HG02642 (cell line): ENCODE measurements around the gene SCUBE3.

Experiments
- ATAC-seq: cut with Tn5 transposase; IDR thresholded peaks from one replicate; pipeline ENCODE4 v1.9.1; 2021; ENCODE audit warnings: mild to moderate bottlenecking; ENCODE audit not compliant: unreplicated experiment, poor library complexity

SCUBE3 gene

DNA sequence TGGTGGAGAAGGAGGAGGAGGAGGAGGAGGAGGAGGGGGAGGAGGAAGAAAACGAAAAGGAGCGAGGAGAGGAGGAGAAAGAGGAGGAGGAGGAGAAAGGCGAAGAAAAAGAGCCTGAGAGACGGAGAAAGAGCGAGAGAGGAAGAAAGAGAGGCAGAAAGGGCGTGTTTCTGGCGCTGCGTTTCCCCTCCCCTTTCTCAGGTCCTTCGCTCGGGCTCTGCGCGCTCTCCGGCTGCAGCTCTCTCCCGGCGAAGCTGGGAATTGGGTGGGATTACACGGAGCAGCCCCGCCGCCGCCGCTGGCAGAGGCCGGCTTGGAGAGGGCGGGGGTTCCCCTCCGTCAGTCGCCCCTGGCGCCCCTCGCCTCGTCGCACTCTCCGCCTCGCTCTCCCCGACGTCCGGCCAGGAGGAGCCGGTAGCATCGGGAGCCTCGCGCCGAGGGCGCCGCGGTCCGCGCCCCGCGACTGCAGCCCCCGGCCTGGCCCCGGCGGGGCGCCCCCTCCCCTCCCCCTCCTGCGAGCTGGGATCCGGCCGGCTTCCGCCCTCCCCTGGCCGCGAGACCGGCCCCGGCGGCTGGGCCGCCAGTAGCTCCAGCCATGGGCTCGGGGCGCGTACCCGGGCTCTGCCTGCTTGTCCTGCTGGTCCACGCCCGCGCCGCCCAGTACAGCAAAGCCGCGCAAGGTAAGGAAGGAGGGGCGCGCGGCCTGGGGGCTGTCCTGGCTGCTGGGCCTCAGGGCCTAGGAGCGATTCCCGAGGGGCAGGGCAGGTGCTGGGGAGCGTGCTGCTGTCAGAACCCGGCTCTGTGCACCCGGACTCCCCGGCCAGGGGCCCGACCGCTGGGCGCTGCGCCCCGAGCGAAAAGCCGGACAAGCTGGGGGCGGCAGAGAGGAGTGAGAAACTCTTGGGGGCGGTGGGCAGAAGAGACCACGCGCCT, at the start of gene SCUBE3:
TSS of gene SCUBE3 (plus strand) at position 133 of the 933 bp plus-strand sequence. CDS start at position 596, 463 bp downstream.
- ATAC-seq: no peak

DNA sequence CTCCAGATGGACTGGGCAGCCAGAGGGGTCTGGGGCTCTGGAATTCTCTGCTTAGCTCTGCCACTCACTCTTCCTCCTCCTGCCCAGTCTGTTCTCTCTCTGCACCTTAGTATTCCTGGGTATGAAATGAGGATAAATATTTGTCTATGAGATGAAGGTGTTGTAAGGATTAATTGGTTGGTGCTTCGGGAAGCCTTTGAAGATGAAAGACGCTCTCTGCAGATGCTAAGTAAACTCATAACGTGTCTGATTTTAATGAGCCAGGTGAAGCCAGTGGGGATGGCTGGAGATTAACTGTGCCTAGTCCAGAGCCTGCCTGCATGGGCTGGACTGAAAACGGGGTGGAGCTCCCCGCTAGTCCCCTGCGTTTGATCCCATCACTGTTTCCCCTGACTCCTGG, 49.5 kb upstream of the SCUBE3 start:
- no peak for ATAC-seq

DNA sequence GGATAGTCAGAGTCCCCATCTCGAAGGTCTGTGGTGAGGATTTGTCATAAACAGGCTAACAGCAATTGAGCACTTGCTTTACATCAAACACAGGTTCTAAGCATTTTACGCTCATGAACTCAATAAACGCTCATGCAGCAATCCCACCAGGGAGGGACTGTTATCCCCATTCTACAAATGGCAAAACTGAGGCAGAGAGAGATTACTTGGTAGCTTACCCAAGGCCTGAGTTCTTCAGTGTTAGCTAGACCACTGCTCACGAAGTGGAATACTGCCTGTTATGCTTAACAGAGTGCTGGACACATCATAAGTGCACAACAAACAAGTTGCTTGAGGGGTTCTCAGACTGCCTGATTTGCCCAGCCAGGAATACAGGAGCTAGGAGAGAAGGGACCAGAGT, 48.9 kb upstream of the SCUBE3 start:
- ATAC-seq: no peak

DNA sequence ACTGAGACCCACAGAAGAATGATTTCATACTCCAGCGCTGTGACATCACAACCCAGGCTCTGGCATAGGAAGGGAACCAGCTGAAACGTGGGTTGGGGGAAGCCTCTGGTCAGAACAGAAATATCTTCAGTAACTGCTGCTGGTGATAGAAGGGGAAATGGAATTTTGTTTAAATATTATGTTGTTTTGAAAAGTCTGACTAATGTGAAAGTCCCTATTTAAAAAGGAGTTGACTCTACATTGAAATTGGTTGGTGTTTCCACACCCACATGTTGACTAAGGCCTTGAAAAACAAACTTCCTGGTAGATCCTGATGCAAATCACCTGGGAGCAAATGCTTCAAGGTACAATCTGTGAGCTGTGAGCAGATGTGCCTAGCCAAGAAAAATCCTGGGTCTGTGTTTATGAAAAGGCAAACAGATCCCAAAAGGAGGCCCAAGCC, 48.1 kb upstream of the SCUBE3 start:
- ATAC-seq: no peak

DNA sequence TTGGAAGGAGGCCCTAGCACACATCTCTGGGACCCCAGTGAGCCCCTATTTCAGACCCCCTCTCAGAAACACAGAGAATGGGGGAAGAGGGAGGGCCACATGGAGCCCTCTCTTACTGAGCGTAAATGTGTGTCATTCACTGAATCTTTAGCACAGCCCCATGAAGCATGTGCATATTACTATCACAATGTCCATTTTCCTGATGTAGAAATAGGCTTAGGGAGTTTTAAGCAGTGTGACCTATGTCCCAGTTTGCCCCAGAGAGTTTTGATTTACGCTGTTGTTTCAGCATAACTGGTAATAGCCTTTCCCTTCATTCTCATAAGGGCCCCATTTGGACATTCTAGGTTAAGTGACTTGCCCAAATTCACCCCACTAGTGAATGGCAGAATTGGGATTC, 47.6 kb upstream of the SCUBE3 start:
- no peak for ATAC-seq

DNA sequence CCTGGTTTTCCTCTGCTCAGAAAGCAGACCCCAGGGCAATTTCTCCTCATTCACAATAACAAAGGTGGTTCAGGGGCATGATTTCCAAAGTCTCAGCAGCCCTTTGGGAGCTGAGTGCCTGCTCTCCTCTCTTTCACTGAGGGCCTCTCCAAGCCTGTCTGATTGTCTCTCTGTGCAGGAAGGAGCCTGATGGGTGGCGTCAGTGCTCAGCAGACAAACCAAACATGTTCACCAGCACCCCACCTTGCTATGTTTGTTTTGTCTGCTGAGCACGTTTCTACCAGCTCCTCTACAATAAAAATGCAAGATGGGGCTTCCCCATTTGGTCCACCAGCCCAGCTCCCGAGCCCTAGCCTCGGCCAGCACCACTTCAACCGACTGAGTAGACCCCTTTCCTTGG, 47.2 kb upstream of the SCUBE3 start:
- no peak for ATAC-seq

DNA sequence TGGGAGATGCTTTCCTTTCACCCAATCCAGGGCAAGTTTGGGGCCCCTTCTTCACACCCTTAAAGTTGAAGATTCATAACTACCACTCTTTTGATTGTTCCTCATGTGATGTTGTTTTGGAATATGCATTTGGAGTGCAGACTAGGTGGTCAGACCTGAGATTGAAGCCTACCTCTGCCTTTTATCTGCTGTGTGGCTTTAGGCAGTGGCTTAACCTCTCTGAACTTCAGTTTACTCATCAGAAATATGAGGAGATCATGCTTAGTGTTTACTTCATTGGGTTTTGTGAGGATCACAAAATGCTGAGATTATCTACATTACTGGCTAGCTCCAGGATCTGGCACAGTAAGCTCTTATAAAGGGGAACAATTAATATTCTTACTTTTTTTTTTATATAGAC, 46.3 kb upstream of the SCUBE3 start:
- ATAC-seq: no peak

DNA sequence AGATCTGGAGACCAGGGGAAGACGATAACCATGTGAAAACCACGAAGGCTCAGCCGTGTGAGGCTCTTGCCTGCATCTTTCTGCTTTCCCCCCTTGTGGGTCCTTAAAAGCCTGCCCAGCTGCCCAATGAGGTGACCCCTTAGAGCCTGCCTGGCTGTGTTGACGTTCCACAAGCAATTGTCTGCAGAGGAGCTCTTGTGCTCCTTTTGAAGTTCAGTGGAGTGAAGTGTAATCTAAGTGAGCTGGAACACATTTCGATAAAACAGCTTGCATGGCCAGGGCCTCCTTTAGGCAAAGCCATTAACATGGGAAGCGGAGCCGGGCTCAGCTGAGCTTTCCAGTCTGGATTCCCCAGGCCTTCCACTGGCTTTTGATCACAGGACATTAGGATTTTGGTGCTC, 45.3 kb upstream of the SCUBE3 start:
- no peak for ATAC-seq

DNA sequence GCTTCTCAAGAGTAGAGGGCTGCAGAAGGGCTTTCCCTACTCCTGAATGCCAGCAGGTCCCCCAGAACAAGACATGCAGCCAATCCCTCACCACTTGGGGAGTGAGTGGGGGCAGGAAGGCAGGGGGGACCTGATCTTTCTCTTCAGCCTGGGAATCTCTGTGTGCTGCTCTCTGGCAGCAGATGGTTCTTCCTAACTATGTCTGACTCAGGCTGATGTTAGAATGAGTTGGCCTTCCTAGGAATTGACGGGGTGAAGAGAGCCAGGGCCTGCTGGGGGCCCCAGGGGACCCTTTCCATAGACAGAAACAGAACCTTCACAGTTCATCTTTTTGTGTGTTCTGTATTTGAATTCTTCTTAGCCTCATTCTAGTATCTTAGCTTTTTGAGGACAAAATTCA, 43.6 kb upstream of the SCUBE3 start:
- no peak for ATAC-seq

DNA sequence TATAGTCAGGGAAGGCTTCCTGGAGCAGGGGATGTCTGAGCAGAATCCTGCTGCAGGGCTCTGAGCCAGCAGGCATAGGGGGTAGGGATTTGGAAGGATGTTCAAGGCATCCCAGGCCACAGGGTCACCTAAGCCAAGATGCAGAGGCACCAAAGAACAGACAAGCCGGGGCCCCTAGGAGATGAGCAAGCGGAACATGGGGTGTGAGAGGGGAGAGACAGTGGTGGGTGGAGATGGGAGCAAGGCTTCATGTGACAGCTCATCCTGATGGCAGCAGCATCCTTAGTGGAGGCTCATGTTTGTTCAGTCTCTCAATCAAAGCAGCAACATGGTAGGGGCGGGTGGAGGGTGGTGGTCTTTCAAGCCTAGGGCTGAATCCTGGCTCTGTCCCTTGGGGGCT, 42.9 kb upstream of the SCUBE3 start:
- no peak for ATAC-seq

DNA sequence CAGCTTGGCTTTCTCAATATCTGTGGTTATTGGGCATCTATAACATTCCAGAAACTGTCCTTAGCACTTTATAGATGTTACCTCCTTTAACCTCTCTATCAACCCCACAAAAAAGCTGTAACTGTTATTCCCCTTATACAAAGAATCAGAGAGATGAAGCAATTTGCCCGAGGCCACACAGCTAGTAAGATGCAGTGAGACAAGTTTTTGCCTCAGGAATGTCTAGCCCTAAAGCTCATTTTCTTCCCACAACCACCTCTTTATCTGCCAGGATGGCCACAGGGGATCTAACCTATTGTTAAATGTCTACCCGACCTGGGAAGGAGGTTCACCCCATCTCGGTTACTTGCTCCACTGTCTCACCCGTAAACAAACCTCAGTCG, 40.7 kb upstream of the SCUBE3 start:
- no peak for ATAC-seq

DNA sequence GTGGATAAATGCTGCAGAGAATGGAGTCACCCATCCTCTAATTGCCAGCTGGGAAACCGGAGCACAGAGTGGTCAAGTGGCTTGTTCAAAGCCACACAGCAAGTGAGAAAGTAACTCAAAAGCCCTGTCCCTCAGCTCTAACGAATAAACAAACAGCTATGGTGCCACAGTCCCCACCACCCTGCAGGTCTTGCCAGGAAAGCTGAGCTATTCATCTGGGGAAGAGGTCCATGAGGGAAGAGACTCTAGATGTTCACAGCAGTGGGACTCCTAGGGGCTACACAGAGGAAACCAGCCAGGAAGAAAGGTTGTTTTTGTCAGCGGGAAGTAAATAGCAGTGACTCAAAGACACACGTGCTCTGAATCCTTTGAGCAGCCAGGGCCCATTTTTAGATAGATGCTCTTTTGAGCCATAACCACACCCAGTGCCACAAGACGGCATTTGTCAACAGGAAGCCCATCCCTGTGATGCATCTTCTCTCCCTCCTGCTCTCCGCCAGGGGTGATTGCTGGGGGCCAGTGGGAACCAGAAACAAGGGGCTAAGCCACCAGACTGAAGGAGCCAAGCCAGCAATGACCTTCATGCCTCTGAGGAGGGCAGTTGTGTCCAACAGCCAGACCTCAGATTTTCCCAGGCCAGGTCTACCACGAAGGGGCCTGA, 40.2 kb upstream of the SCUBE3 start:
- no peak for ATAC-seq

DNA sequence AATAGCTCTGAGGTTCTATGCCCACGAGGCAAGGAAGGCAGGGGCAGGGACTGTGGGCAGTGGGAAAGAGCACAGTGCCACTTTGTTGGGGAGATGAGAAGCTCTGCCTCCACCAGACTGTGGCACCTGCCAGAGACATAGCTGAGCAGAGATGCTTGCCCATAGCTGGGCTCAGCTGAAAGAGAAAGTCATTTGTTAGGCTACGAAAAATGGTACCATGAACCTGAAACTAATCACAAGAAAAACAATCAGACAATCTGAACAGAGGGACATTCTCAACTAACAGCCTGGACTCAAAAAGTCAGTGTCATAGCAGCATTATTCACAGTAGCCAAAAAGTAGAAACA, 39.7 kb upstream of the SCUBE3 start:
- ATAC-seq: no peak

DNA sequence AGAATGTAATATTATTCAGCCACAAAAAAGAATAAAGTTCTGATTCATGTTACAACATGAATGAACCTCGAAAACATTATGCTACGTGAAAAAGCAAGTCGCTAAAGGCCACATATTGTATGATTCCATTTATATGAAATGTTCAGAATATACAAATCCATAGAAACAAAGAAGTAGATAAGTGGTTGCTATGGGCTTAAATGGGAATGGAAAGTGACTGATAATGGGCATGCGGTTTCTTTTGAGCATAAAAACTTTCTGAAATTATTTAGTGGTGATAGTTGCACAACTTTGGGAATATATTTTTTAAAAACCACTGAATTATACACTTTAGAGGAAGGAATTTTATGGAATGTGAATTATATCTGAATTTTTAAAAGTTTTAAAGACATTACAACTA, 39.3 kb upstream of the SCUBE3 start:
- ATAC-seq: no peak

DNA sequence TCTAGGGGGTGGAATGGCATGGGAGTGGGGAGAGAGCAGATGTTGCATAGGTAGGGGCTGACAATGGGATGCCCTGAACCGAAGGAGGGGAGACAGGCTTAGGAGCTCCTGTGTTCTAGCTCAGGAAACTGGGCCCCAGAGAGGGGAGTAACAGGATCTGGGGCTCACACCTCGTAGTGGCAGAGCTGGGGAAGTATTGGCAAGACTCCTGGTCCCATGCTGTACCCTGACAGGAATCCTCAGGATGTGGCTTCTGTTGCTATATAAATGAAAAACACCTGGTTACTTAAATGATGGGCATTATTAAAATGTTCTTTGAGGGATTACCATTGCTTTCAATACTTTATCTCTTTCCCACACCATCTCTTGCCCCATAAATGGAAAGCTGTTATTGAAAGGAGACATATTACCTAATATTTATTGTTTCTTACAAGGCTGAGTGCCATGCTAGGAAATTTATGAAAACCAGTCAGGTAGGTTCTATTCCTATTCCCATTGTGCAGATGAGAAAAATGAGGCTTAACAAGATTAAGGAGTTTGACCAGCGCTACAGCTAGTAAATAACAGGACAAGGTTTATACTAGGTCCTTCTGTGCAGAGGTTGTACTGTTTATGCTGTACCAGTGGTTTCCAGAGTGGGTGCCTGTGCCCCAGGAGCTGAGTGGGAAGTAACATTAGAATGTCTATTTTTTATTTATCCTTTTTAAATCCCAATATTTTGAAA, 37.3 kb upstream of the SCUBE3 start:
- ATAC-seq: no peak

DNA sequence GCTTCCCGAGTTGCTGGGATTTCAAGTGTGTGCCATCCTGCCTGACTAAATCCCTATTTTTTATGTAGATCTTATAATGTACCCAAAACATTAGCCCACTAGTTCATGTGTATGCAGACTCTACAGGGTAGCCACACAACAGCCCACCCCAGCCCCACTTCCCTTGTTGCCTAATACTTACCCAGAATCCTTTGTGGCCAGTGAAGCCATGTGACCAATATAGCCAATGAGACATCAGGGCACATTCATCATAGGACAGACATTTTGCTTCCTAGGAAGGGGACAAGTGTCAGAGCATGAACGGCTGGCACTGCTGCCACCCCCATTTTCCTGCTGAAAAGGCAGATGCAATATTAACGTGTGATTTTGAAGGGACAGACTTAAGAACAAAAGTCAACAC, 36.6 kb upstream of the SCUBE3 start:
- no peak for ATAC-seq

DNA sequence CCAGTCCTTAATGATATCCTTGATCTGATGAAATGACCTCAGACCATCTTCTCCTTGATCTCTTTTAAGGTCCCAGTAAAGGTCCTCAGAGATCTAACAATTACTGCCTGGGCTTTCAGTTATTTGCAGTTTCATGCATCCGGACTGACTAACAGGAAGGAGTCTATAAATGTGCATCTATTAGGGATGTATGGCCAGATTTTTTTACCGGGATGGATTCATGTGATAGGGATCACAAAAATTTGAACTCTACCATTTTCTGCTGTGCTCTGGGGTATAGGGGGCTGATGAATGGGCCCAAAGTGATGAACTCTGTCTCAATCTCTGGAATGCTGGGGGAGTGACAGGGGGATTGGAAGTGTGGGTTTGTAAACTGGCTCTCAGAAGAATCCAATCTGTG, 36.2 kb upstream of the SCUBE3 start:
- ATAC-seq: no peak

DNA sequence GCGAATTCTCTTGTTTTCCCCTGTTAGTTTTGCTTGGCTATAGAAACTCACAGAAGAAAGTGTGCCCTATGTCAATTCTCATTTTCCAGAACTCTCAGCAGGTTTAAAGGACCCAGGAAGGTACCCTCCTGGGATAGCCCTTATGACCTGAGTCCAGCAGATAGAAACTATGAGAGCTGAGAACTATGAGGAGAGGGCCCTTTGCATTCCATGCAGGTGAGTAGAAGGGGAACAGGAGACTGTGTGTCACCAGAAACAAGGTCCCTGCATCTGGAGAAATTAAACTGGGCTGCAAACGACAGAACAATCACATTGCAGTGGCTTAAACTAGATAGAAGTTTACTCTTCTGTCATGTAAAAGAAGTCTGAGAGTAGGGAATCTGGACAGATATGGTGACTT, 35.7 kb upstream of the SCUBE3 start:
- no peak for ATAC-seq

DNA sequence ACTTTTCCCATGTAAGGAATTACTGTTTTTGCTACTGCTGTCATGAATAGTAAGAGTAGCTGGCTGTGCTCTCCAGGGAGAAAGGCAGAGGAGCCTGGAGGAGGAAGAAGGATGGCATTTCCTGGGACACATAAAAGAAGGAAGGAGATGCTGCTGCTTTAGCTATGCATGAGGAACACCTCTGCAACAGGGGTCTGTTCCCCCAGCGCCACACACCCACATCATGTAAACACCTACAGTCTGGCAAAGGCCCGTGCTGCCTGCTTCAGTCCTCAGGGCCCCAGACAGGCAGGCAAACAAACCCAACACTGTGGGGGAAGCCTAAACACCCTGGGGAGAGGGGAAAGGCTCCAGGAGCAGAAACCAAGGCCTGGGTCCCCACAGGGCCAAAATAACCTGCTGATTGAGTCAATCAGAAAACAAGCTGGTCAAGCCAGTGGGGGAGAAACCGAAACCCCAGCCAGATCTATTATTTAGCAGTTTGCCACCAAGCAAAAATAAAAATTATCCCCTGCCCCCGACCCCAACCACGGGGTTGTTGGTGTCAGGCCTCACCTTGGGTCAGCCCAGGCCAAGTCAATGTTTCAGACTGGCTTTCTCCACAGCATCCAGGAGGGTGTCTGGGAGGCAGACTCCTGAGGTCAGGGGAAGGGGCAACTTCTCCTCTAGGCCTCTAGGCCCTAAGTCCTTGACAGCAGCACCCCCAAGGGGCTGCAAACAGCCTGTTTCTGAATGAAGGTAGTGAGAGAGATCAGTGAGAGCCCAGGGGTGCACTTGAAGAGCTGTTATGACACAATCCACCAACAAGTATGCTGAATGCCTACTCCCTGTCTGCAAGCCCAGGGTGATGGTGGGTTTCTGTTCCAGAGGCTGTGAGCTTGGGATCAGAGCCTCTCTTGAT, 34.6 kb upstream of the SCUBE3 start:
- ATAC-seq: no peak

DNA sequence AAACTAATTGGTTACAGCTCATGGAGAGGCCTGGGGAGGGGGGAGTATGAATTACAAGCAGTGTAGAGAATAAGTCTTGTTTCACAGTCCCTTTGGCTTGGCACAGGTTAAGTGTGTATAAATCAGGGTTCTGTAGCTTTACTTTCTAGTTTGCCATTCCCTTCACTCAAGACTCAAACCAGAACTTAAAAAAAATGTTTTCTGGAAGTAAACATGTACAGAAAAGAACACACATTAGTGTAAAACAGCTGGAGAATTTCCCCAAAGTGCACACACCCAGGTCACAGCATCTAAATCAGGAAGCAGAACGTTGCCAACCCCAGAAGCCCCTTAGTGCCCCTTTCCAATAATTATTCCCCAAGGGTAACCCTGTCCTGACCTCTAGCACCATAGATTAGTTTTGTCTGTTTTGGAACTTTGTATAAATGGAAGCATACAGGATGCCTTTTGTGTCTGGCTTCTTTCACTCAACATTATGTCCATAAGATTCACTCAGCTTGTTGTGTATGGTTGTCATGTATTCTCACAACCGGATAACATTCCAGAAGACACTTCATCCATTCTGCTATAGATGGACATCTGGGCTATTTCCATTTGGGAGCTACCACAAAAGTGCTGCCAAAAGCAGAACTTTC, 33.7 kb upstream of the SCUBE3 start:
- no peak for ATAC-seq
